ENCODE measurements around the gene CTDP1.

Gene CTDP1

GRCh38 chr18:79782566-79783308 lies 103.1 kb downstream of the CTDP1 start:
- CTCF ChIA-PET, result no interaction called here
- no peaks in the 10 kb centered on the region for H3K9me3 ChIP-seq (ENCODE audit: control extremely low read depth in 1 of 5, control insufficient read depth in 4 of 5, insufficient read depth in 2 of 5, low read depth in 1 of 5, low read length in 4 of 5)
- WGBS (ENCODE audit: insufficient coverage), result 93% methylated on average over 41 of the region's 43 CpGs
- no peaks in the 10 kb centered on the region for H3K36me3 ChIP-seq (ENCODE audit: control insufficient read depth in 4 of 4, insufficient read depth in 4 of 4, low read length in 3 of 4)
- peaks cover 0 to 14% (median 3%) of the 10 kb centered on the region in 4 experiments for H3K4me1 ChIP-seq (ENCODE audit: control extremely low read depth in 1 of 4, control insufficient read depth in 4 of 4, insufficient read depth in 4 of 4, low read length in 3 of 4)
- POLR2A ChIA-PET, result no interaction called here
- DNase-seq, result no peak
- H3K27ac ChIP-seq (ENCODE audit: insufficient read depth in 1 of 2, low read depth in 1 of 2, low read length in 2 of 2, poor library complexity in 1 of 2, severe bottlenecking in 2 of 2), result no peak overlapping the region
- H3K4me3 ChIP-seq (ENCODE audit: control insufficient read depth in 1 of 7, extremely low read depth in 1 of 7, insufficient read depth in 4 of 7, low read depth in 2 of 7, low read length in 6 of 7), result no peak overlapping the region
- peaks cover 0 to 48% (median 8%) of the 10 kb centered on the region in 5 experiments for H3K27me3 ChIP-seq (replicated peaks in 2 of 5; ENCODE audit: control insufficient read depth in 4 of 5, insufficient read depth in 5 of 5, low read length in 4 of 5)

DNA sequence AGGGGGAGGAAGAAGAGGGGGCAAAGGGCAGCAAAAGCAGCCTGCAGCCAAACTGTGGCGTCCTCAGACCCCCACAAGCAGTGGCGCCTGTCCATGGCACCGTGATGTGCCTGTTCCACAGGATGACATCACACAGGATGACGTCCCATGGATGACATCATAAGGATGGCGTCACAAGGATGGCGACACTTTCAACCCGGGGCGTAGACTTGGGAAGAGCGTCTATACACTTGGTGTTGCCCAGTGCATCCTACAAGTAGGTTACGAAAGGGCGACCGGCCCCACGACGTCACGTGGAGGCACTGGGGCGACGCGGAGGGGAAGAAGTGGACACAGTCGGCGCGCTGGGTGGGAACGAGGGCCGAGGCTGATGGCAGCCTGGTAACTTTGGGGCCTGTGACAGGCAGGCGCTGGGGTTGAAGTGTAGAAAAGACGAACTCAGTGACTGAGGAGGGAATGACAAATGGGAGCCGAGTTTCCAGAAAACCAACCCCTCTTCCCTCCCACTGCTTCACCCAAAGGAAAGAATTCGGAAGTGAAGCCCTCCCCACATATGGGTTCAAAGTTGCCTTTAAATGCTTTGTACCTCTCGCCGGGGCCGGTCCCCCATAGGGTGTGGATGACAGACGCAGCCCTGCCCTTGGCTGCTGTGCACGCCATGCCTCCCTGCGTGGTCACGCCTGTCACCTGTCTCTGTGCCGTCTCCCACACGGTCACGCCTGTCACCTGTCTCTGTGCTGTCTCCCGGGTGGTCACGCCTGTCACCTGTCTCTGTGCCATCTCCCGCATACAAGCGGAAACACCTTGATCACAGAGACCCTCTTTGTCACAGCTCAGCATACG lies 104.7 kb downstream of the CTDP1 start:
- Histone ChIP-seq H3K4me1 (ENCODE audit: control extremely low read depth in 1 of 4, control insufficient read depth in 4 of 4, insufficient read depth in 4 of 4, low read length in 3 of 4) (peaks cover 0 to 21% (median 17%) of the 10 kb centered on the region in 4 experiments), H3K36me3 (ENCODE audit: control insufficient read depth in 4 of 4, insufficient read depth in 4 of 4, low read length in 3 of 4) (no peaks in the 10 kb centered on the region), H3K9me3 (ENCODE audit: control extremely low read depth in 1 of 5, control insufficient read depth in 4 of 5, insufficient read depth in 2 of 5, low read depth in 1 of 5, low read length in 4 of 5) (no peaks in the 10 kb centered on the region), H3K4me3 (ENCODE audit: control insufficient read depth in 1 of 7, extremely low read depth in 1 of 7, insufficient read depth in 4 of 7, low read depth in 2 of 7, low read length in 6 of 7) (no peak overlapping the region), H3K27ac (ENCODE audit: insufficient read depth in 1 of 2, low read depth in 1 of 2, low read length in 2 of 2, poor library complexity in 1 of 2, severe bottlenecking in 2 of 2) (no peak overlapping the region), H3K27me3 (replicated peaks in 2 of 5; ENCODE audit: control insufficient read depth in 4 of 5, insufficient read depth in 5 of 5, low read length in 4 of 5) (peaks cover 0 to 56% (median 10%) of the 10 kb centered on the region in 5 experiments)
- DNase-seq, result no peak
- WGBS (ENCODE audit: insufficient coverage), result 92% methylated on average over 39 of the region's 42 CpGs
- ChIA-PET POLR2A (no interaction called here), CTCF (interaction anchor here (0.7 kb wide), 1 partner anchor 11 kb away, joined by 4 read pairs; no protein-coding TSS in a partner anchor)

- CTCF ChIA-PET, result no interaction called here
- Histone ChIP-seq H3K27ac (ENCODE audit: insufficient read depth in 1 of 2, low read depth in 1 of 2, low read length in 2 of 2, poor library complexity in 1 of 2, severe bottlenecking in 2 of 2) (no peak overlapping the region), H3K27me3 (replicated peaks in 2 of 5; ENCODE audit: control insufficient read depth in 4 of 5, insufficient read depth in 5 of 5, low read length in 4 of 5) (peaks cover 0 to 63% (median 10%) of the 10 kb centered on the region in 5 experiments), H3K9me3 (ENCODE audit: control extremely low read depth in 1 of 5, control insufficient read depth in 4 of 5, insufficient read depth in 2 of 5, low read depth in 1 of 5, low read length in 4 of 5) (no peaks in the 10 kb centered on the region), H3K36me3 (ENCODE audit: control insufficient read depth in 4 of 4, insufficient read depth in 4 of 4, low read length in 3 of 4) (no peaks in the 10 kb centered on the region), H3K4me3 (ENCODE audit: control insufficient read depth in 1 of 7, extremely low read depth in 1 of 7, insufficient read depth in 4 of 7, low read depth in 2 of 7, low read length in 6 of 7) (no peak overlapping the region), H3K4me1 (ENCODE audit: control extremely low read depth in 1 of 4, control insufficient read depth in 4 of 4, insufficient read depth in 4 of 4, low read length in 3 of 4) (peaks cover 0 to 27% (median 26%) of the 10 kb centered on the region in 4 experiments)
- no peak for DNase-seq
- POLR2A ChIA-PET, result no interaction called here
- 68% methylated on average over 30 of the region's 32 CpGs for WGBS (ENCODE audit: insufficient coverage)
These were observed 105.6 kb downstream of the CTDP1 start for GRCh38 chr18:79784965-79785770.

DNA sequence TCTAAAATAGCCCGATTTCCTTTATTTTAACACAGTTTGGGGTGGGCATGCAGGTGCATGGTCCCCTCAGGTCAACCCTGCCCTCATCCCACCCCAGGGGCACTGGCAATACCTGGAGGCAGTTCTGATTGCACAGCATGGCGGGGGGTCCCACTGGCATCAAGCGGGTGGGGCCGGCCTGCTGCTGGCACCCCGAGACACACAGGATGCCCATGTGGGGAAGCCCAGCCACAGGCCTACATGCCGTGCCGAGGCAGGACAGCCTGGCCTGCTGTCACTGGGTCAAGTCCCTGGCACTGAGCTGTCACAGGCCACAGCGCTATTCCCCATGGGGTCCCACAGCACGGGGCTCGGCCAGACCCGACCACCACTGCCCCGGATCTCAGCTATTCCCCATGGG lies 106.2 kb downstream of the CTDP1 start:
- 84% methylated on average over 8 of the region's 12 CpGs for whole genome bisulfite sequencing (ENCODE audit: insufficient coverage)
- peaks cover 3 to 34% (median 32%) of the 10 kb centered on the region in 4 experiments for H3K4me1 ChIP-seq (ENCODE audit: control extremely low read depth in 1 of 4, control insufficient read depth in 4 of 4, insufficient read depth in 4 of 4, low read length in 3 of 4)
- H3K4me3 ChIP-seq (ENCODE audit: control insufficient read depth in 1 of 7, extremely low read depth in 1 of 7, insufficient read depth in 4 of 7, low read depth in 2 of 7, low read length in 6 of 7), result no peak overlapping the region
- no peak overlapping the region for H3K27ac ChIP-seq (ENCODE audit: insufficient read depth in 1 of 2, low read depth in 1 of 2, low read length in 2 of 2, poor library complexity in 1 of 2, severe bottlenecking in 2 of 2)
- no peaks in the 10 kb centered on the region for H3K36me3 ChIP-seq (ENCODE audit: control insufficient read depth in 4 of 4, insufficient read depth in 4 of 4, low read length in 3 of 4)
- DNase-seq, result no peak
- POLR2A ChIA-PET, result no interaction called here
- peaks cover 0 to 63% (median 10%) of the 10 kb centered on the region in 5 experiments for H3K27me3 ChIP-seq (replicated peaks in 2 of 5; ENCODE audit: control insufficient read depth in 4 of 5, insufficient read depth in 5 of 5, low read length in 4 of 5)
- CTCF ChIA-PET, result no interaction called here
- no peaks in the 10 kb centered on the region for H3K9me3 ChIP-seq (ENCODE audit: control extremely low read depth in 1 of 5, control insufficient read depth in 4 of 5, insufficient read depth in 2 of 5, low read depth in 1 of 5, low read length in 4 of 5)

DNA sequence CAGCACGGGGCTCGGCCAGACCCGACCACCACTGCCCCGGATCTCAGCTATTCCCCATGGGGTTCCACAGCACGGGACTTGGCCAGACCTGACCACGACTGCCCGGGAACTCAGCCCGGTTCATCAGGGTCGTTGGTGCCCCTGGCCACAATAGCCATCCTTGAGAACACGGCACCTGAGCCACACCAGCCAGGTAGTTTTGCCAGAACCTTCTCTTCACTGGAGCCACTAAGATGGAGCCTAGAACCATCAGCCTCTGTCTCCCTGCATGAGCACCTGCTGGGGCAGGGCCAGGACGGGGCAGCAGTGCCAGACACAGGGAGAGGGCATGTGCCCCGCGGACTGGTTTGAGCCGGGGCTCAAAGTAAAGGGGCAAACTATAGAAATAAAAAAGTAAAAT lies 106.7 kb downstream of the CTDP1 start:
- ChIA-PET POLR2A (no interaction called here), CTCF (no interaction called here)
- H3K4me1 ChIP-seq (ENCODE audit: control extremely low read depth in 1 of 4, control insufficient read depth in 4 of 4, insufficient read depth in 4 of 4, low read length in 3 of 4), result peaks cover 6 to 39% (median 37%) of the 10 kb centered on the region in 4 experiments
- no peak overlapping the region for H3K4me3 ChIP-seq (ENCODE audit: control insufficient read depth in 1 of 7, extremely low read depth in 1 of 7, insufficient read depth in 4 of 7, low read depth in 2 of 7, low read length in 6 of 7)
- H3K27ac ChIP-seq (ENCODE audit: insufficient read depth in 1 of 2, low read depth in 1 of 2, low read length in 2 of 2, poor library complexity in 1 of 2, severe bottlenecking in 2 of 2), result no peak overlapping the region
- 83% methylated on average over 12 of the region's 14 CpGs for WGBS (ENCODE audit: insufficient coverage)
- H3K27me3 ChIP-seq (replicated peaks in 2 of 5; ENCODE audit: control insufficient read depth in 4 of 5, insufficient read depth in 5 of 5, low read length in 4 of 5), result peaks cover 0 to 63% (median 10%) of the 10 kb centered on the region in 5 experiments
- H3K36me3 ChIP-seq (ENCODE audit: control insufficient read depth in 4 of 4, insufficient read depth in 4 of 4, low read length in 3 of 4), result no peaks in the 10 kb centered on the region
- H3K9me3 ChIP-seq (ENCODE audit: control extremely low read depth in 1 of 5, control insufficient read depth in 4 of 5, insufficient read depth in 2 of 5, low read depth in 1 of 5, low read length in 4 of 5), result no peaks in the 10 kb centered on the region
- no peak for DNase-seq

DNA sequence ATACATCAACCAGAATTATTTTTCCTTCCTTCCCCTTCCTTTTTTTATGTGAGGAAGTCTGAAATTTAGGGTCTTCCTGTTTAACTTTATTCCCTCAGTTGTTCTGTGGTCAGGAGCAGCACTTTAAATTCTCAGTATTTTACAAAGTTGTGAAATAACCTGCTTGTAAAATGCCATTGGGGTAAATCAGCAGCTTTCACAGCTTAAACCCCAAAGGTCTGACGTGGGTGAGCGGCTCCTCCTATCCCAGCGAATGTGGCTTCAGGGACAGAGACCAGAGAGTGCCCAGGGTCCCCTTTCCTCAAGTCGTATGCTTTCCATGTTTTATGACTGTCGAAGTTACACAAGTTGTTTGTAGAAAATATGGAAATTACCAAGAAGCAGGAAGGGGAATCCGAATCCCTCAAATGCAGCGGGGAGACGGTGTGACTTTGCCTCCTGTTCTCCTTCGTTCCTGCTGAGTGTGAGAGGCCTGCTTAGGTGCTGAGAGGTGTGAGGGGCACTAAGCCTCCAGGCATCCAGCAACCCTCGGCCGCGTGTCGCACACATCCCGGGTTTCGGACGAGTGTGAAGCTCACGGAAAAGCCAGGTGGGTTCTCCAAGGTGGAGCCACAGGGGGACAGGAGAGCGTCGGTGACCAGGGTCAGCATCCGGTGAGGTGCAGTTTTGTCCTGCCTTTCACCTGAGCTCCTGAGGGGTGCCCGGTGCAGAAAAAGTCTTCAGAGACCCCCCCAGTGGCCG lies 107.4 kb downstream of the CTDP1 start:
- H3K9me3 ChIP-seq (ENCODE audit: control extremely low read depth in 1 of 5, control insufficient read depth in 4 of 5, insufficient read depth in 2 of 5, low read depth in 1 of 5, low read length in 4 of 5), result no peaks in the 10 kb centered on the region
- H3K27ac ChIP-seq (ENCODE audit: insufficient read depth in 1 of 2, low read depth in 1 of 2, low read length in 2 of 2, poor library complexity in 1 of 2, severe bottlenecking in 2 of 2), result no peak overlapping the region
- H3K27me3 ChIP-seq (replicated peaks in 2 of 5; ENCODE audit: control insufficient read depth in 4 of 5, insufficient read depth in 5 of 5, low read length in 4 of 5), result peaks cover 0 to 63% (median 10%) of the 10 kb centered on the region in 5 experiments
- H3K4me1 ChIP-seq (ENCODE audit: control extremely low read depth in 1 of 4, control insufficient read depth in 4 of 4, insufficient read depth in 4 of 4, low read length in 3 of 4), result peaks cover 11 to 45% (median 44%) of the 10 kb centered on the region in 4 experiments
- 88% methylated on average over 22 of the region's 22 CpGs for WGBS (ENCODE audit: insufficient coverage)
- POLR2A ChIA-PET, result interaction anchor here (0.7 kb wide), 1 partner anchor 46 kb away, joined by 3 read pairs; no protein-coding TSS in a partner anchor
- DNase-seq, result no peak
- CTCF ChIA-PET, result interaction anchor here (1.3 kb wide), 1 partner anchor 202 kb away, joined by 3 read pairs; no protein-coding TSS in a partner anchor
- no peak overlapping the region for H3K4me3 ChIP-seq (ENCODE audit: control insufficient read depth in 1 of 7, extremely low read depth in 1 of 7, insufficient read depth in 4 of 7, low read depth in 2 of 7, low read length in 6 of 7)
- H3K36me3 ChIP-seq (ENCODE audit: control insufficient read depth in 4 of 4, insufficient read depth in 4 of 4, low read length in 3 of 4), result no peaks in the 10 kb centered on the region
